GM18520 (cell line): ENCODE measurements around the gene FOCAD.

ENCODE experiments used
- ATAC-seq: cut with Tn5 transposase; IDR thresholded peaks from one replicate; pipeline ENCODE4 v1.9.1; 2021; ENCODE audit not compliant: unreplicated experiment

The FOCAD gene

DNA sequence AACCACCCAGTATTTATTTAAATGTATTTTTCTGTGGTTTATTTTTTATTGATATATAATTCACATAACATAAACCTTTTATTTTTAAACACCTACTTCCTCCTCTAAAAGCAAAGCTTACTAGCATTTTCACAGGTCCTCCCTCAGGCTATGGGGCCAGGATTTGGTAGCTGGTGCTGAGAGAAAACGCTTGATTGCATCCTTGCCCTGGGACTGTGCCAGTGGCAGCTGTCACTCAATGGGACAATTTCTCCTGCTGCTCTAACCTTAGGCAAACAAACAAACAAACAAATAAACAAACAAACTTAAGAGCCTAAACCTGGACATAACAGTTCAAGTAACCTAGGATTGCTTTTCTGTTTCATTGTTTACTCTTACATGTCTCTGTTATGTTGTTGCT lies 102.7 kb downstream of the FOCAD start:
- no peak for ATAC-seq

DNA sequence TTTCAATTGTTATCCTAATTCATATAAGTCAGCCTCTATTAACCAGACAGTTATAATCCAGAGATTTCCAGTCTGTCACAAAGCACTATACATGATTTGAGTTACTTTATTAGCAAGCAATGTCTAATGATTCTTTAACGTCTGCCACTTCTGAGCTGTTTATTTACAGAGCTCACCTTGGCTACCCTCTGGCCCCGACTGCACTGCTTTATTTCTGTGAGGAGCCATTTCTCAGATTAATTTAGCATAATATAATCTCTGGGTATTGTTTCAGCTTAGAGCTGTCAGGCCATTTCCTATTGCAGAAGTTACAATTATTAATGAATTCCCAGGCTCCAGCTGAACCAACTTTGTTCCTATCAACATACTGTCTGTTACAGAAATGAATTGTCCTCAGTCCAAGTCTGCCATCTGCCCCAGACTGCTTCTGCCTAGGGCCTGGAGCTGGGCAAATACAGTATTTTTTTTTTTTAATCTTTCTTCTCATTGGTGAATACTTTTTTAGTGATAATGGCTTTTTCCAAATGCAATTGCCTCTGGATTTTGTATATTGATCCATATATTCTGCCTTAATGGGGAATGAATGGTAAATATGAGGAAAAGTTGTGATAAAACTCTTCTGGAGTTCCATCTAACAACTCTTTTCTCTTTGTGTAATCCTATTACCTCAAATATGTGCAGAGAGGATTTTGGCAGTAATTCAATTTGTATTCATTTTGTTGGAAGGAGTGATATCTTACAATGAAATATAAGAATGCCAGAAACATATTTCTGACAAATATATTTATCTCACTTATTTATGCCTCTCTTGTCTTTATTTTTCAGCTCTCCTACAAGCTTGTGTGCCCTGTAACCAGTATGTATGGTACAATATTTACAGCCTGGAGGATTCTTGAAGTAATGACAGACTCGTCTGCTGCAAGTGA lies 104.7 kb downstream of the FOCAD start:
- no peak for ATAC-seq

DNA sequence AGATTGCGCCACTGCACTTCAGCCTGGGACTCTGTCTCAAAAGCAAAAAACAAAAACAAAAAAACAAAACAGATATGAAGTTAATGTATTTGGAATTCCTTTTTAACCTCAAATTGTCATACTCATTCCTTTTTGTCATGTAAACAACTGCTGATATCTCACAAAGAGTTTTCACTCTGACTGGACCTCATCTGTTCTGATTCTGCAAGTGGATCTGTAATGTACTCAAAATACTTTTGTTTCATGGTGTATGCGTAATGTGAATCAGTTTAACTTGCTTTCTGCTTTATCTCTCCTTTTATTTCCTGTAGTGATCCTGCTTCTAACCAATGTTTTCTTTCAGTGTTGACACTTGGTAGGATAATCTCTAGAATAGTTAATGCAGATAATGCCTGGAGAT lies 106.7 kb downstream of the FOCAD start:
- no peak for ATAC-seq

DNA sequence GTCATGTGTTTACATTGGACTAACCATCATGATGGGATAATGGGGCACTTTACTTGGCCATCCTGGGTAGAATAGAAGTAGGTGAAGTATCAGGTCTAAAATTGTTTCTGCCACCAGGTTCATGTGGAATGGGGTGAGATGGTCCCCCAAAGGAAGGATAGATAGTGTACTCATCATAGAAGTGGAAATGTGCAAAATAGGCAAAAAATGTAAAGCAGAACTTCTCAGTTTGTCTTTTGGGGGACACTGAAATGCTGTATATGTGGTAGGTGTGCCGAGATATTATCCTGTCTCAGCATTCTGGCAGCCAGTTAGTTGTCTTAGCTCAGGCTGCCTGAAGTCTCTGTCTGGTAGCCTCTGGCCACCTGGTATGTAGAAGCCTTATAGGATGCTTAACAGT lies 107.6 kb downstream of the FOCAD start:
- ATAC-seq = no peak

DNA sequence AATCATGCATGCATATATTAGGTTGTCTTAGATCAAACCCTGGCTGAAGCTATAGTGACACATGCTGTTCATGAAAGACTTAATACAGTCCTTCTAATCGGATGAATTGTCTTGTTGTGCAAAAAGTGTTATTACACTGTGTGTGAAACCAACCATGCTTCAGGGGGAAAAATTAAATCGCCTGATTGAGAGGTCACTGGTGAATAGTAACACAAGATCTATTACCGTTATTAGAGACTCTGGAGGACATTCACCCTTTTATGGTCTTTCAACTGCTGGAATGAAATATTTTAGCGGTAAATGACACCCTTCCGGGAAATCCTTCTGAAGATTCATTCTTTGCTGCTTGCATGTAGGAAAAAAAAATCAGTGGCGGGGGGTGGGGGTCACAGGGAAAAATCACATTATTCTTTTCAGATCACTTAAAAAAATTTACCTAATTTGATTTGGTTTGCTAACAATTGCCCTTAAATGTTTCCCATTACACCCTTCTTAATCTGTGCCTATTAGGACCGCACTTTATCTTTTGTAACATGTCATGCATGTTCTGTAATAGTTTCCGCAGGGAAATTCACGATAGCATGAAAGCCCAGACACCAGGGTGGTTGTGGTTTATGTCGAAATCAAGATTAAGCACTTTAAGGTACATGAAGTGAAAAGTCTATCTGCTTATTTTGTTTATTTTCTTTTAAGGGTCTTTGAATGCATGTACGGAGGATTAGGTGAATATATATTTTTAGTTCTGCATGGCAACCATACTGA lies 120.6 kb downstream of the FOCAD start:
- ATAC-seq = no peak

DNA sequence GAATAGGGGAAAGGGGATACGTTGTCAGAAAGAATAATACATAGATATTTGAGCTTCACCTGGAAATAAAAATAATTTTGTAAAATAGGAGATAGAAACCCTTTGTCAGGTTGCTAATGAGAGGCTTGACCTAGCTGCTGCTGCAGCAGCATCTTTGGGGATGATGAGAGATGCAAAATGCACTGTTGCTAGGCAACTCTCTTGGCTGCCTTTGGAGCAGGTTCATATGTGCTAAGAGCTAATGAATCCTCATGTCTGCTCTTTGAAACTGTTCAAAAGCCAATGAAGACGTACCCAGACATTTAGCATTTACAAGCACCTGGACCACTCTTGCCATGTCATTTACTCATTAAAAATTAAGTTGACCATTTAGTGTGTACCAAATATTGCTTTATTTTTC lies 121.7 kb downstream of the FOCAD start:
- no peak for ATAC-seq

DNA sequence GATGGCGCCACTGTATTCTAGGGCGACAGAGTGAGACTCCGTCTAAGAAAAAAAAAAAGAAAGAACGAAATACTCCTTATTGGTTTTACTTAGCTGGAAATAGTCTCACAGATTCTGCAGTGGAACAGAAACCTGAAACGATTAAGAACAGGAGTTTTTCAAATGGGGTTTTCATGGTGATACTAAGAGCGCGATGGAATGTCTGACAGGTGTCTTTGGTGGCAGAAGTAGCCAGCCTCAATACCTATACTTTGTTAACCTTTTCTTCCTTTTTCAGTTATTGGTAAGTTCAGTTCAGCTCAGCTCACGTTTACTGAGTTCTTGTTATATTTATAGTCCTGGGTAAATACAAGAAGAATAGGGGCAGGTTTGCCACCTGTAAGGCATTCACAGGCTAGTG lies 123.9 kb downstream of the FOCAD start:
- ATAC-seq = no peak

DNA sequence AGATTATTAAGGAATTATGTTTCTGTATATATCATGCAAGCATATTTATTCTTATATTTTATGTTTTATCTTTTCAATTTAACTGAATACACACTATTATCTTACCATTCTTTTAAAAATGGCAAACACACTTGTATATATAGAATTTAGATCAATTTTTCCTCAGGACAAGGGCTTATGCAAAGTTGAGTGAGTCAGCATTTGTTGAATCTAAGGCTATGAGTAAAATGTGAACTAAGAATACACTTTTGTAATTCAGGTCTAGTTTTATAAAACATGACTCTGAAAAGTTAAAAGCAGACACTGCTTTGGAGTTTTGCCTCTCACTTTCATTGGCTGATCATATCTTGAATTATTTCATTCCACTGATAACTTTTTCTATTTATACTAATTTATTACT lies 127.8 kb downstream of the FOCAD start:
- ATAC-seq = no peak

DNA sequence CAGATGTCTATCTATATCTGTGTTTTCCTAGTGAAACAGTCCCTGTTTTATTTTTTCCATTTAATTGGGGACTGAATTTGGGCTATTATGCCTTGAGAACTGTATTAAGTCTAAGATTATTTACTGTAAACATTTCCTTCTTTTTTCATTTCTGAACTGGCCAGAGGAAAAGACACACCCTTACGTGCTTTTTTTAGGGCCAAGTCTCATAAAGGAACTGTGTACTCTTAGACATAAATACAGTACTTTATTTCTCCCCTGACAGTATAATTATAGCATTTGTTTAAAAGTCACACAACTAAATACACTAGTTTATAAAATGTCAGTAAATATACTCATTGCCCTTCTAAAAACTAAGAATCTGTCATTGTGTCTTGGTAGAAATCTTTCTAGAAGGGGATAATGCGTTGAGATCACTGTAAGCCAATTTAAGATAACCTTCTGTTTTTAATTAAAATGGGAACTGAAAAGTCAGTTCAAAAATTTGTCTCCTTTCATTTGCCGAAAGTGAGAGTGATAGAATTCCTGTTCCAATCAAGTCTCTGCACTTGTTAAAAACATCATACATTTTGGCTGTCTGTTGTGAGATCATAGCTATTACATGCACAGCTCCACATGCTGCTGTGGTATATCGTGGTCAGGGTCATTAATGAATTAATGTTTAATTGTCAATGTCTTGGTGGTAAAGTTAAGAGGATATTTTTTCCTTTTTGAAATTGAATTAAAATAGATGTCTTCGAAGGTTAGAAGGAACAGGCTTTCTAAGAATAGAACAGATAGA lies 132.1 kb downstream of the FOCAD start:
- ATAC-seq = no peak

DNA sequence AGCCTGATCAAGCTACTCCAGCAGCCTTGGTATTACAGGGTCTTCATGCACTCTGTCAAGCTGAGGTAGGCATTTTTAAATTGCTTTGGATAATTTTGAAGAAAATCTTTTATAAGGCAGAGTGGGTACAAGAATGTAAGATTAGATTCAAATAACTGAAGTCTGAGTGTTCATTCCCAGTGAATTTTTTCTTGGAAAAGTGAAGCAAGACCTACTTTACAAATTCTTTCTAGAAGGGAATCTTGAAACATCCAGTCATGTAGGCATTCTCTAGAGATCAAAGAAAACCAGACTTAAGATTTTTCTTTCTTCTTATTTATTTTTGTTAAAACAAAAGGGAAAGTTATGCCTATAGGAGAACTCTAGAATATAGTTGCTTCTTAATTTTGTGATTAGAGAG lies 139.0 kb downstream of the FOCAD start:
- ATAC-seq = no peak

DNA sequence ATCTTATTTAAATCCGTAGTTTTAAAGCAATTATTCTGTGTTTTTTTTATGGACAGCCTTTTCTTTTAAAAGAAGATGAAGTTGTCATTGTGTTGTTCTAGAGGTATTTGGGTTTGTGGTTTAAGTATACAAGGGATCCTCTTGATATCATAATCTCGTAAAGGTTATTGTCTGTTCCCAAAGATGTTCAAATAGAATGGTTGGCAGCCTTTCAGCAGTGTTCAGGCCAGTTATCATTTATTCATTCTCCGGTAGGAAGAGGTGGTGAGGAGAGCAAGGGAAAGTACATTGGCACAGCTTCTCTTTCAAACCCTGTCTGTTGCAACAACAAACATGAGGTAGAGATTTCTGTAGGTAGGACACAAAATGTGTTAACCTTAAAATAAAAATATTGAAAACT lies 147.0 kb downstream of the FOCAD start:
- no peak for ATAC-seq

DNA sequence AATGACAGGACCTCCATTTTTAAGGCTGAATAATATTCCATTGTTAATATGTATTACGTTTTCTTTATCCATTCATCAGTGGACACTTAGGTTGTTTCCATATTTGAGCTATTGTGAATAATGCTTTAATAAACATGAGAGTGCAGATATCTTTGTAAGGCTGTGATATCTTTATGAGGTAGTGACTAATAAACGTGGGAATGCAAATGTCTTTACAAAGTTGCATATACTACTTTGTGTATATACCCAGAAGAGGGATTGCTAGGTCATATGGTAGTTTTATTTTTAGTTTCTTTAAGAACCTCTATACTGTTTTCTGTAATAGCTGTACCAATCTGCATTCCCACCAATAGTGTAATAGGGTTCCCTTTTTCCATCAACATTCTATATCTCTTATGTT lies 148.7 kb downstream of the FOCAD start:
- ATAC-seq = no peak

DNA sequence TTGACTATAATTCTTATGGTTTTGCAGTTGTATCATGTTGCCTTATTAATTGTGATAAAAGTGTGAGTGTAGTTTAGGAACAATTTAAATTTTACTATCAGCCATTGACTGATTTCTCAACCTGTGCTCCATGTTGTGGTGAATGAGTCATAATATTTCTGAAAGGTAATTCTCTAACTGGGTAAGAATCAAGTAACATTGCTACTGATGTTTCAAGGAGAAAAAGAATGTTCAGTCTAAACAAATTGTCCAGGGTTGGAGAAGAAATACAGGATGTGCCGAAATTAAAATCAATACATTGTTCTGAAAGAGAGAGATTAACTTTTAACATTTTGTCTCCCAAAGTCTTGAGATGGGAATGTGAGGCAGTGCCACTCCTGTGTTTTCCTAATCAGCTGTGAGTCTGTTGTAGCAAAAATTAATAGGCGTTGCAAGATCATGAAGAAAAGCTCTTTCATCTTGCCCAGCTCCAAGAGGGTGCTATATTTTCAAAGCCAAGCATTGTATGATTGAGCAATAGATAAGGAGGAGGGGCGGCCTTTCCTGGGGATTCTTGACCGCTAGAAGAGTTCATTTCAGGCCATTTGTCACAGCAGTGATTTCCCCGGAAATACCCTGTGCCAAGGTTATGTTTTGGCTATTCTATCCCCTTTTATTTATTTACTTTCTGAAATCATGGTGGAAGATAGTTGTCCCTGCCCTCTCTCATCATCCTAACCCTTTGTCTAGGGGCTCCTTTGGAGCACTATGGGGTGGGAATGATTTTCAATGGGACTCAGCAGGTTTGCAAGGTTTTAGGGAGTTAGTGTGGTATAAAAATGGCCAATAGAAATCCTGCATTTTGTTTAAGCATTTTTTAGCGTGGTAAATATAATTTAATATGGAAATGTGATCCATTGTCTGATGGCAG lies 151.6 kb downstream of the FOCAD start:
- no peak for ATAC-seq

DNA sequence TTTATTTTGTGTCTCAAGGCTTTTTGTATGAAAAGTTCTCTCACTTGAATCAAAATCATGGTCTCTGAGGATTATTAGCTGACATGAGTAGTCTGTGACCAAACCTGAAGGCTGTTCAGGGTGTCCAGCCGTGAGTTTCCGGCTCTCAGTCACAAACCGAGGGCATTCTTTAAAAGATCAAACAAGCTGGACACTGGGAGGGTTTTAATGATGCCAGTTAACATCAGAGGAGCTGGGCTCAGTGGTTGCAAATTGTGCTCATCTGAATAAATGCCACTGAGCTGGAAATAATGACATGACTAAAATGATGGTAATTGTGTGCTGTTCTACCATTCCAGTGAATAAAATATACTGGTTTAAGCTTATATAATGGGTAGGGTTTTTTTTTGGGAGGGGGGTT lies 153.1 kb downstream of the FOCAD start:
- no peak for ATAC-seq

DNA sequence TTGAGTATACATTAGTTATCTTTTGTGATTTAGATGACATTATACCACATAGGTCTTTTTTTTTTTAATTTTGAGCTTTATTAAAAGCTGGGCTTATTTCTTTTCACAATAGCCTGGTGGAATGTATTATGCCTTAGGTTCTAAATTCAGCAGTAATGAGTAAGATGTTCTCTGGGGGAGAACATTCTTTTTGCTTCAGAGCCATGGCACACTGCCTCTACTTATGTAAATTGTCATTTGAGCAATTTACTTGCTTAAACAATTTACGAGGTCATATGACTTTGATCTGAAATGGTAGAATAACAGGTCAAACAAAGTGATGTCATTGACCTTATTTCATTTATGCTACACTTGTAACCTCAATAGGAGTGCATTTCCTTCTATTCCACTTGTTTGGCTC lies 154.2 kb downstream of the FOCAD start:
- no peak for ATAC-seq

DNA sequence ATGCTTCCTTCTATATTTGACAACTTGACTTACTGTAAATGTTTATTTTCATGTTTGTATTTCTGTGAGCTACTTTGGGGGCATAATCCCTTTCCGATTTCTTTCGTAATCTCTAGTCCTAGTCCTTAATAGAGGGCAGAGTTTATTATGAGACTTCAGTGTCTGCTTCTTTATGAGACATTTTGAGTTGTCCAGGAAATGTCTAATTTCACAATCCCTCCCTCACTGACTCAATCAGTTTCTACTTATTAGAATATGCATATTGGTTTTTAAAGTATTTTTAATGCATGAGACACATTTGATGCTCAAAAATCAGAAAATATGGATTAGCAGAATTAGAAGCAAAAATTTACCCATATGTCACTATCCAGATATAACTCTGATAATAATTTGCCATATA lies 160.9 kb downstream of the FOCAD start:
- ATAC-seq = no peak

DNA sequence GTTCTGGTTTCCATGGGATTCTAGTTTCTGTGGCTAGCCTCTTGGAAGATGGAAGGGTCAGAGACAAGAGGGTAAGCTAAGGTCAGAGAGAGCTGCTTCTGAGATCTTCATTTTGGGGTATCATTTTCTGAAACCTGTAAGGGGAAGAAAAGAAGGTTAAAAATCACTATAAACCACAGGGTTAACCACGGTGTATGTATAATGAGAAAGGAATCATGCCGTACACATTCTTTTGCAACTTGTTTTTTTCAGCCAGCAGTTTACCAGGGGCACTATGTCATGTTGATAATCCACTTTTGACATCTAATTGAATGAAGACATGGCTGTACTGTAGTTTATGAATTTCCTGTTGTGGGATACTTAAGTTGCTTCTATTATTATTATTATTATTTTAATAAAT lies 164.4 kb downstream of the FOCAD start:
- ATAC-seq = no peak

DNA sequence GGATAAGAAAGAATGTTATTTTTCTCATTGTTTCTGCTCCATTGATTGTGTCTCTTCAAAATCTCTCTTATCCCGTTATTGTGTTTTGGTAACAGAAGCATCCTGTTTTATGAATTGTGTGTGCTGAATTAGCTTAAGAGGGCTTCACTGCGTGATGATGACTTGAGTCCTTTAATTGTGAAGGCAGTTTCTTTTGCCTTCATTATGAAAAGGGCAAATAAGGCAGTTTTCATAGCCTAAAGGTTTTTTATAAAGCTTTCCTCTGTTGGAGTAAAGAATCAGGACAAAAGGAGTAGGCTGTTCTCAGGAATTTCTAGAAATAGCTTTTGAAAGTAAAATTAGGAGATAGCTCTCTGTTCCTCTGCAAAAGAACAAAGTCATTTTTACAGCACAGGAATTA lies 169.8 kb downstream of the FOCAD start:
- ATAC-seq = no peak

DNA sequence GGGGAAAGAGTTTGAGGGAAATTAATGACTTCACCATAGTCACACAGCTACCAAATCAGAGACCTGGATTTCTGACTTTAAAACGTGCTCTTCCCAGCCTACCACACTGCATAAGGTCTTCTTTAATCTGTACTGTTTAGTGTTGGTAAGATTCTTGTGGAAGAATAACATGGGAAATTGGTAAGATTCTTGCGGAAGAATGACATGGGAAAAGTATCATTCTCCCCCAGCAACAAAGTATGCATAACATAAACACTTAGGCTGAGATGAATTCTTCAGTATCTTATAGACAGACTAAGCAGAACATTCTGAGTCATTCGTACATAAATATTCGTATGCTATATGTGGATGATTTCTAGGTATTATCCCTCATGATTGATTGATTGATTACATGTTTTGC lies 170.4 kb downstream of the FOCAD start:
- ATAC-seq = no peak

DNA sequence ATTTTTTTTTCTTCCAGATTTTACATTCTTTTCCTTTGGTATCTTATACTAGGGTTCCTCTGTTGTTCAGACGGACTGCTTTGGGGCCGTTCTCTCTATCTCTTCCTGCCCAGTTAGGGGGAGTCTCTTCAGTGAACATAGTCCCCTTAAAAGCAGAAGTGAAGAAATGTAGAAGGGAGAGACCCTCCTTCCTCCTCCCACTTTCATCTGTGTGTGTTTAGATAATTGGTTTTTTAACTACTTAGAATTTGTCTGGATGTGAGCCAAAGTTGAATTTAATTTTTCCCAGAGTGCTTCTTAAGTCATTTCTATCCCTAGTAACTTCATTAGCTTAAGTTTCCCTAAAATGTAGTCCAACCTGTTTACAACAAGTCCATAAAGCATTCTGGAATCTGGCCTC lies 179.9 kb downstream of the FOCAD start:
- no peak for ATAC-seq

DNA sequence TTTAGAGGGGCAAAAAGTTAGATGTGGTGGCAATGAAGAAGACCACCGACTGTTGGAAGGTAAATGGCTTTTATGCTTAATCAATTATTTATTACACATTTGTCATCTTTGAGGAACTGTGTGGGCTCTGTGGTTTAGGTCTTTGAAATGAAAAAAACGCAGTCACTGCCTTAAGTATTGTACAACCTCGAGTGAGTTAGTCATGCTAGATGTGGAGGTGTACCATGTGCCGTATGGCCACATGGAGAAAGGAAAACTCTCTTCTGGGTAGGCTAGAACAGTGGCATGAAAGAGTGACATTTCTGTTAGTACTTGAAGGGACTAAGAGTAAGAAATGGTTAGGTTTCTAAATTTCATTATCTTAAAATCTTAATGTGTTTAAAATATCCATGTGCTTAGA lies 181.3 kb downstream of the FOCAD start:
- ATAC-seq = no peak
